Iris pigment epithelial cell (primary cell): ENCODE data around the gene TRPM6.

Experiments used
- DNase-seq: peaks from one replicate; pipeline ENCODE4 v3.0.0-alpha.2; 2011; ENCODE audit warnings: low read depth

Gene TRPM6

GRCh38 chr9:74711341-74711740 is 176.4 kb downstream of the TRPM6 start:
- no peak for DNase-seq

- DNase-seq: no peak
These were observed 190.2 kb downstream of the TRPM6 start for GRCh38 chr9:74697535-74697934.

GRCh38 chr9:74696520-74696919 is 191.2 kb downstream of the TRPM6 start:
- no peak for DNase-seq

- DNase-seq: no peak
These were observed 196.7 kb downstream of the TRPM6 start for GRCh38 chr9:74691058-74691457.

GRCh38 chr9:74683322-74683721 is 204.4 kb downstream of the TRPM6 start:
- DNase-seq: no peak

GRCh38 chr9:74681906-74682305 is 205.8 kb downstream of the TRPM6 start:
- no peak for DNase-seq

GRCh38 chr9:74674077-74674476 is 213.6 kb downstream of the TRPM6 start:
- DNase-seq: no peak
